NCI-H2227 (cell line): Measurements from ENCODE around the gene SPSB1.

Experiments
- DNase-seq: peaks from one replicate; lab custom pipeline; 2025; ENCODE audit not compliant: unreplicated experiment; lab: John Stamatoyannopoulos, UW

Gene SPSB1

DNA sequence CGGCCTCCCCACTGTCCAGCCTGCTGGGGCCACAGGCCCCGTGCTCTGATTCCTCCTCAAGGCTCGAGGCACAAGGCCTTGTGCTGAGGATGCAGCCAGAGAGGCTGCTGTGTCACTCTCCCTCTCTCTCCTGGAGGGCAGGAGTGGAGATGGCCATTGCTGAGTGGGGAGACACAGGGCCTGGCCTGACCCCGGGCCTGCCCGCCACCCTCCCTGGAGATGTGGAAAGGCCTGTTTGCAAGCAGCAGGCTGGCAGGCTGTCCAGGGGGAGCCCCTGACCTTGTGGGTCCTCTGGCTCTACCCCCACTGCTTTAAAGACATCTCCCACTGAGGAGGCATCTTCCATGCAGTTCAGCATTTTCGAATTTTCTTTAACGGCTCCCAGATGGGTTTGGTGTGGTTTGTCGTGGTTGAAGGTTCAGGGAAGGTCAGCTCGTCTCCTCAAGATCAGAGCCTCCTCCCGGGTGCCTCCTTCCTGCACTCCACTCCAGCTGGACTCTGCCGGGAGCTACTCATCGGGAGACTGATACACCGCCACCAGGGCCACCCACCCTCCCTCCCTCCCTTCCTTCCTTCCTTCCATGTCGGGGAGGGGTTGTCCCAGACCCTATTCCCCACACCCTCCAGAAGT, 69.1 kb downstream of the SPSB1 start:
- DNase-seq = no peak

DNA sequence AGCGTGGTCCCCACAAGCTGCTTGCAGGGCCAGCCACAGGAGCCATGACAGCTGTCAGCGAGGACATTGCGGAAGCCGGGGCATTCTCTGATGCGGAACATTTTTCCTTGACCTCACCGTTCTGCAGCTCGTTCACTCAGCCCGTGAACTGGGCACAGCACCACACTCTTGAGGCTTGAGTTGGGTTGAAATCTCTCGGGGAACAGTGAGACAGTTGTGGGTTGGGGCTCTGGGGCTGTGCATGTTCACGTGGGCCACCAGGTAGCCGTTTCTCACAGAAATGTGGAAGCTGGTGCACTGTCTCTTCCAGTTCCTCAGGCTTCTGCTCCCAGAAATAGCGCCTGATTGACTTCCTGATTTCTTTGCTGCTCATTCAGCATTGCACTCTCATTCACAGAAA, 69.8 kb downstream of the SPSB1 start:
- DNase-seq = no peak

DNA sequence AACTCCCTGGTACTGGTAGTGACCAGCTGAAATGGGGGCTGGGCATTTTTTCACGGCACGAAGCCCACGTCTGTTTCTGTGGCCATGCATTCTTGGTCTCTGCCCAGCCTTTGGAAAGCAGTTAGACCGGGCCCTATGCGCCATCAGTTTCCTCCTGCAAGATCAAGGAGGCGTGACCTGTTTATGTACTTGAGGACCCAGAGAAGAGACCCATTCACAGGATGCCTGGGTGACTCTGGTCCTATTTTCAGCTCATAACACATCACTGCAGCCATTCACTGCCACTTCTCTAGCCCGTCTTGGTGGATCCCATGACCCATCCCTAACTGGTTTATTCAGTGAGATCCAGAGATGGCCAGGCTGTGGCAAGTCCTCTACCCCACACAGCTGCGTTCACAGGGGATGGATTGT, 70.4 kb downstream of the SPSB1 start:
- DNase-seq = no peak

DNA sequence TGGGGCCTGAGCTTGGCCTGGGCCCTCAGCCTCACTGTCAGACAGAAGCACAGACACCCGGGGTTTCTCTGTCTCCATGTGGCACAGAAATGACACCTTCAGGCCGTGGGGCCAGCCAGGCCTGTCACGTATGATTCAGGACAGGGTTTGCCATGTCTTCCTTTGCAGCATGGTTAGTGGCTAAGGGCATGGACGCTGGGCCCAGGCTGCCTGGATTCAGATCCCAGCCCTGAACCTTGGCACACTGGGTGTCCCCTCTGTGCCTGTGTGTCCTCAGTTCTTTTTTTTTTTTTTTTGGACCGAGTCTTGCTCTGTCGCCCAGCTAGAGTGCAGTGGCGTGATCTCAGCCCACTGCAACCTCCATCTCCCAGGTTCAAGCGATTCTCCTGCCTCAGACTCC, 73.6 kb downstream of the SPSB1 start:
- no peak for DNase-seq

DNA sequence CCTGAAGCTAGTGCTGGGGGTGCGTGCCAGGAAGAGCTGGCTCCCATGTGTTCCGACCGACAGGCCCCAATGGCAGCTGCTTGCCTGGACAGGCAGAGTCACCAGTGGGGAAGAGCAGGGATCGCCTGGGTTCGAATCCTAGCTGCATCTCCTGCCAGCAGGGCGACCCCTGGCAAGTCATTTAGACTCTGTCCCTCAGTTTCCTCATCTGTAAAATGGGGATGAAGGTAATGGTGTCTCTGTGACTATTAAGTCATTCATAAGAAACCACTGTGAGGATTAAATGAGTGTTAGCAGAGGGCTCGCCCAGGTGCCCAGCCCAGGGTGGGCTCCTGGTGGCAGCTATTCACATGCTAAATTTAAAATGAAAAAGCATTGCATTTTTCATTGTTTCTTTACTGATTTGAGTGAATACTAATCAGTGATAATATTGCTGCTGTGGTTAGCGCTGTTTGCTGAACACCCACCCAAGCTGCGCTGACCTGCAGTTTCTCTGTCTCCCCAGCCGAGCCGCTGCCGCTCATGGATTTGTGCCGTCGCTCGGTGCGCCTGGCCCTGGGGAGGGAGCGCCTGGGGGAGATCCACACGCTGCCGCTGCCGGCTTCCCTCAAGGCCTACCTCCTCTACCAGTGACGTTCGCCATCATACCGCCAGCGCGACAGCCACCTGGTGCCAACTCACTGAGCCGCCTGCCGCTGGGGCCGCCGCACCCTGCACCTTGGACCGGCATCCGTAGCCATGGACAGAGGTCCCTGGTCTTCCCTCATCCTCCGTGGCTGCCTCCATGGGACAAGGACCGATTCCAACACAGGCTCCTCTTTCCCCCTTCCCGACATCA, 74.5 kb downstream of the SPSB1 start:
- DNase-seq = no peak

DNA sequence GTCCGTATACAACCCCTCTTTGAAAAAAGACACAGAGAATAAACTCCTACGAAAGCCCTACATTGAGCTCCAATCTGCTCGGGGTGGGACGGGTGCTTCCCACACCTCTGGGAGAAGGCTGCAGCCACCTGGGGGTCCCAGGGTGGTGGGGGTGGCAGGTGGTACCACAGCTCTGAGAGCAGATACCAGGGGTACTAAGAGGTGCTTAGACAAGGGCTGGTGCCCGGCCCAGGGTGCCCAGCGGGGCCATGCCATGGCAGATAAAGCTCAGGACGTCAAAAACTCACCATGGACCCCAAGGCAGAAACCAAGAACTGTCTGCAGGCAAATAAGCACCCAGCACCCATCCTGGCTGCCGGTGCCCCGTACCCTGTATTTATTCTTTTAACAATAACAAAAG, 75.1 kb downstream of the SPSB1 start:
- no peak for DNase-seq

DNA sequence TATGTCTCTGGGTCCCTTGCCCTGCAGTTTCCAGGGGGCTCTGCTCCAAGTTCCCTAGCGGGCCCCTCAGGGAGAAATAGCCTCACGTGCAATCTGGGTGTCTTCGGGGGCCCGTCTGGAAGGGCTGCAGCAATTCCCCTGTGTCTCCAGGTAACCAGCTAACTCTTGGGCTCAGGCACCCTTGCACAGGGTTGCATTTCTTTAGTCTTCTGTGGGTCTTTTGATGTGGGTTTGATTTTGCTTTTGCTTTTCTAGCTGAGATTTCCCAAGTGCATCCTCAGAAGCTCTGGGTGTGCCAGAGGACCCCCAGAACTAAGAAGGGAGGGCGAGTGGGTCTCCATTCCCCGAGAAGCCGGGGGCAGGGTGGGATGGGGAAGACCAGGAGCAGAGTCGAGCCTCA, 75.7 kb downstream of the SPSB1 start:
- DNase-seq = no peak

DNA sequence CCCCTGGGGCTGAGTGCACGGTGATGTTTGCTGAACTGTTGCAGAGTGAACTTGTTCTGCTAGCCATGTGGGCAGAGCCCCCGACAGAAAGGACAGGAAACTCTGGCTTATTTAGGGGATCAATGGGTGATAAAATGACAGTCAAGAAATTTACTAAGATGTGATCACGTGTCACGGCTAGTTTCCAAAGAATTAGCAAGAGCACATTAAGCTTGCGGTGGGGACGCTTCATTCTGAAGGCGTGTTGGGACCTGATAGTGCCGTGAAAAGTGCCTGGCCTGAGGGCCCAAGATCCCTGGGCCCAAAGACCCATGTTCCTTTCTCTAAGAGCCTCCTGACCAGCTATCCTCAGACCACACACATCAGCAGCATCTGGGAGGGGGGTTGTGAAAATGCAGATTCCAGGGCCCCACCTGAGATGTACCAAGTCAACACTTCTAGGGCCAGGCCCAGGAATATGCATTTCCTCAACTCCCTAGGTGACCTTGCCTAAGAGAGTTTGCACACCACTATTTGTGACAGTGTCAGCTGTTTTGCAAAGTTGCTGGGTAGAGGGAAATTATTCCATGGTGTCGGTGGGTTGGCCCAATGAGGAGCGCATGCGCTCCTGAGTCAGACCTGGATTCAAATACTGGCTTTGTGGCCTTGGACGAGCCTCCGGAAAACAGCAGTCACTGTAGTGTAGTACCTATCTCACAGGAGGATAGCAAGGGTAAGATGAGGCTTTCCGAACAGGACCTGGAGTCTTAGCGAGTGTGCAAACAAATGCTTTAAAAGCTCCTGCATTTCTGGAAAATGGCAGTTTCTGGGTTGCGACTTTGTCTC, 77.5 kb downstream of the SPSB1 start:
- DNase-seq = no peak

DNA sequence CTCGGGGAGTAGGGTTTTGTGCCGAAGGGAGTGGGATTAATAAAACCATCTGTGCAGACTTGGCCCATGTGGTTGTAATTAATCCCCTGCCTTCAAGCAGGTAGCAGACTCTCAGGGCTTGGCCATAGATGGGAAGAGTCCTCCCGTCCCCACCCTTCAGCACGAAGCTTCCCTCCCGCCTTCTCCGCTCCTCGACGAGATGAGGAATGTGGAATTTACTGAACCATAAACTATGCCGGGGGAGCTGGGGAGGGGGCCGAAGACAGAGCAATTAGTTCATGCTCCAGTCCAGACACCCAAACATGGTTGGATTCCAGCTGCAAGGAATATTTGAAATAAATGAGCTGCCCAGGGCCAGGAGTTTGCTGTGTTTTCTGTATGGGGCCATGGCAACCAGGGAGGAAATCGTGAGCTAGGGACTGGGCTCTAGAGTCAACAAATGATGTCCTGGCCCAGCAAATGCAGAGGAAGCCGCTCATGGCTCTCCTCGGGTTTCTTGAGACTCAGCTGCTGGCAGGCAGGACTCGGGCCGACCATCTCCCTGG, 78.8 kb downstream of the SPSB1 start:
- no peak for DNase-seq

DNA sequence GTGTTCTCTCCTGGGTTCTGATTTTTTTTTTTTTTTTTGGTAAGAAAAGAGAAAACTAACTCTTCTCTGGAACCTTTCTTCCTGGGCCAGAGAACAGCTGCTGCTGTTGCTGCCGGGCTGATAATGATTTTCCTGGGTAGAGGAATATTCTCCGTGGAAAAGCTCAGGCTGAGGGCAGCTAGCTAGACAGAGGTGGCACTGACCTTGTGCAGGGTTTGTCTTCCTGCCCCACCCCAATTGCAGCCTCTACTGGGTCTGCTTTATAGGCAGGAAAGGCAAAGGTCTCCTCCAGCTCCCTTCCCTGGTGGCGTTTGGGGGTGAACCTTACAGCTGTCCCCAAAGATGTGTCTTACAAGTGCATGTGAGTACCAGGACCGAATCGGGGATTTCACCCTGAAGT, 79.3 kb downstream of the SPSB1 start:
- DNase-seq = no peak

DNA sequence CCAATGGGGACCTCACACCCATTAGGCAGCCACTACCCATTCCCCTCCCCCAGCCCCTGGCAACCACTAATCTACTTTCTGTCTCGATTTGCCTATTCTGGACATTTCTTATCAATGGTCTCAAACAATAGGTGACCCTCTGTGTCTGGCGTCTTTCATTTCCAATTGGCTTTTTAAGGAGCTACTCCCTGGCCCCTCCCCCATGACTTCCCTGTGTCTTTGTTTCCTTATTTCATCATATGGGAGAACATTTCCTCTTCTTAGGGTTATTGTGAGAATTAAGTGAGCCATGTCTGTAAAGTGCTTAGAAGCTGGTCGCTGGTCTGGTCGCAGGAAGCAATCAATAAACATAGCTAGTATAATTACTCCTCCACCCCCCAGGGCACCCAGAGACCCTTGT, 80.9 kb downstream of the SPSB1 start:
- no peak for DNase-seq

DNA sequence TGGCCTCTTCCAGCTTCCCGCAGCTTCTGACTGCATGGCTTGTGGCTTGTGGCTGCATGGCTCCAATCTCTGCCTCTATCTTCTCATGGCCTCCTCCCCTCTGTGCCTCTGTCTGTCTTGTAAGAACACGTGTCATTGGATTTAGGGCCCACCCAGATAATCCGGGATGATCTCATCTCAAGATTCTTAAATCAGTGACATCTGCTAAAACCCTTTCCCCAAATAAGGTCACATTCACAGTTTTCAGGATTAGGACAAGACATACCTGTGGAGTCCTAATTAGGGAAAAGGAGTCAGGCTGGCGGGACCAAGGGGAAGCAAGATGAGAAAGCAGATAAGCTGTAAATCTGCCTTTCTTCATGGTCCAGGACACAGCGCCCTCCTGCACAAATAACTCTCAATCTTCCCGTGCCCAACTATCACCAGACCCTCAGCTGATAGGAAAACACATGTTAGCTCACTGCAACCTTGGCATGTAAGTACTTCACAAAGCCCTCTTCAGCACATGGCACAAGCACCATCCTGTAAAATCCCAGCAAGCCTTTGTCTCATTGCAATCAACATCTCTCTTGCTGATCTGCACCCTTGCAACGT, 82.2 kb downstream of the SPSB1 start:
- DNase-seq = no peak

DNA sequence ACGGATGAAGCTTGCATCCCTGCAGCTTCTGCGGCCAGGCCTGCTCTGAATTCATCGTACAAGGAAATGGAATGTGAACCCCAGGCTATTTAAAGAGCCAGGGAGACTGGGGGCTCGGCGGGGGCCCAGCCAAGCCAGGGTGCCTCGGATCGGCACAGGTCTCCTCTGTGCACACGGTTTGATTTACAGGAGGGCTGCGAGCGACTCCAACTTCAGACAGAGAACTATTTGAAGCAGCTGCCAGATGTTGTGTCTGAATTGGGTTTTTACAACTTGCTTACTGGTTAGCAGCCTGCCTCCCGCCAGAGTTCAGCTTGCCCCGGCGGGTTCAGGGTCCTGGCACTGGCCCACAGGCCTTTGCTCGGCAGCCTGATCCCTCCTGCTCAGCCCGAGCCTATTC, 83.2 kb downstream of the SPSB1 start:
- DNase-seq = no peak

DNA sequence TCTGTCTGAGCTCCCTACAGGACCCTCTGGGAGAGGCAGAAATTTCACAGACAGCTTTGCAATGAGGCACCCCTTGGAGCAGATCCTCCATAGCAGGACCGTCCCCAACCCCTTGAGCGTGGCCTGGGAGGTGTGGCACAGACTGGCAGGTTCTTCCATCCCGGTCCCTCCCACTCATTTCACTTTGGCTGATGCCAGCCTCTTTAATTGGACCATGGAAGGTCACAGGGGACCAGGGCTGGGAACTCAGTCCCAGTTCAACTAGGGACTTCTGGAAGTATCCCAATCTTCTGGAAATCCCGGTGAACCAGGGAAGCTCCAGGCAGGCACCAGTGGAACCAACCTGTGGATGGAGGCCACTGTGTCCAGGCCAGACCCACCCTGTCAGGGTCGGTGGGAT, 83.7 kb downstream of the SPSB1 start:
- no peak for DNase-seq

DNA sequence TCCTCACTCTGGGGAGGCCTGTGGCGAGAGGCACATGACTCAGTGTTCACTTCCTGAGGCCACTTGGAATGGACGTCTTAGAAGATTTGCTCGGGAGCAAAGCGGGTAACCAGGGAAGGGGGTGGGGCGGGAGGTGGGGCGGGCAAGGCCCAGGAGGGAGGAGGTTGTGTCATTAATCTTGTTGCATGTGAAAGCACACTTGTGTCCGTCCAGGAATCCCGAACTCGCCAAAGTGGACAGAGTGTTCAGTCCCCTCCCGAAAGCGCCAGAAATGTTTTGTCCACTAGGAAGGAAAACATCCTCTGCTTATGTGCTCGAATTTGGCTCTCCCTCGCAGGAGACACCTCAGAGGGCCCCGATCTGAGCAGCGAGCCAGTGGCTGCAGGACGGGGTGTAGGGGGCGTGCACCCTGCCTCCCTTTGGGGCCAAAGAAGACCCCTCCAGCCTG, 84.2 kb downstream of the SPSB1 start:
- no peak for DNase-seq

DNA sequence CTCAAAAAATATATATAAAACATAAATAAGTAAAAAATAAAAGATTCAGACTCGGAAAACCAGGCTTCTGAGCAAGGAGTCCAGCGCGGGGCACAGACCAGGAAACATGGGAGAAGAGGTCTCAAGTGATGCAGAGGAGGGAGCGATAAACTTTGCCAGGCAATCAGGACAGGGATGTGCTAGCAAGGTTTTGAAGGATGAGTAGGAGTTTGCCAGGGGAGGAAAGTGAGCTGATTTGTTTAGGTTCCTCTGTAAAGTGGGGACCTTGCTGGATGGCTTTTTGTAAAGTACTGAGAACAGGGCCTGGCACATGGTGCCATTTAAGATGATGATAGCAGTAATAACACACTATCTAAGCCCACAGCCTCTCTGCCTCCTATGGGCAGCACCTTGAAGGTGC, 86.1 kb downstream of the SPSB1 start:
- no peak for DNase-seq

DNA sequence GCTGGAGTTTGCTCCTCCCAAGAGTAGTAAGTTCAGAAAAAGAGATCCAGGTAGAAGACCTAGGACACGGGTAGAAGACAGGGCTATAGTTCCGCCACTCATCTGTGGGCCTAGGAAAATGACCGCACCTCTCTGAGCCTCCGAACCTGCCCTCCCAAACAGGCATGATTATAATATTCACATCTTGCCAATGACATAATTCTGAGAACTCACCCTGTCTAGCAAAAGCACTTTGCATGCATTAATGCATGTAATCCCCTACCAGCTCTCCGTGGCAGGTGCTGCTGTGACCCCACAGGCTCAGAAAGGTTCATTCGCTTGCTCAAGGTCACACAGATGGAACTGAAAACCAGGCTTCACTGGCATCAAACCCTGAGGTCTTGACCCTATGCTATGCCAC, 88.0 kb downstream of the SPSB1 start:
- no peak for DNase-seq

DNA sequence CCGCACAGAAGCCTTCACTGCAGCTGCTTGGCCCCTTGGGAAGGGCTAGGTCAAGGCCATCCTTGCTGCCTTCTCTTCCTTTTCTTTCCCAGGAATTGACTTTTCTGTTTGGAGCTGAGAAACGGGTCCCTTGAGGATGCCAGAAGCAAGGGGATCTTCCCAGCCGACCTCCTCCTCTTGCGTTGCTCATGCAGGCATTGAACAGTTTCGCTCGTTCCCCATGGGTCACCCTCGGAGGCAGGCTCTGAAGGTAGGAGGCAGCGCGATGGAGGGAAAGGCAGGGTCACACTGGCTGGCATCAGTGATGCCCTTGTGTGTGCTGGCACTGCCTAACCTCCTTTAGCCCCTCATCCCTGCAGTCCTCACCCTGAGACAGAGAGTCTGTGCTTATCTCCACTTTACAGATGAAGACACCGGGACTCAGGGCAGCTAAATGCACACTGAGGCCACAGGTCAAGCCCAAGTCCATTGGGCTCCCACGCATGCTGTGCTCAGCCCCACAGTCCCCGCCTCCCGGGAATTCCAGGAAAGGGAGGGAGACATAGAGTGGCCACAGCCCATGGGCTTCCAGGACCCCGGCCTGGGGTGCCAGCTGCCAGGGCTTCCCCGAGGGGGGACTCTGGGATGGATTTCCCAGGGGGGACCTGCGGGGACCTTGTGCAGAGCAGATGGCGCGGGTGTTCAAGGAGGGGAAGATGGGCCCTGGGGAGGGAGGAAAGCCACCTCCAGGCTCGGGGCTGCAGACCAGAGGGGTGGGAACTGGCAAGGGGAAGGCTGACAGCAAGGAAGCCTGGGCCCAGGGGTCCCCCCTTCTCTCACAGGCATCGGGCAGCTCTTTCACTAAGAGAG, 90.2 kb downstream of the SPSB1 start:
- no peak for DNase-seq

DNA sequence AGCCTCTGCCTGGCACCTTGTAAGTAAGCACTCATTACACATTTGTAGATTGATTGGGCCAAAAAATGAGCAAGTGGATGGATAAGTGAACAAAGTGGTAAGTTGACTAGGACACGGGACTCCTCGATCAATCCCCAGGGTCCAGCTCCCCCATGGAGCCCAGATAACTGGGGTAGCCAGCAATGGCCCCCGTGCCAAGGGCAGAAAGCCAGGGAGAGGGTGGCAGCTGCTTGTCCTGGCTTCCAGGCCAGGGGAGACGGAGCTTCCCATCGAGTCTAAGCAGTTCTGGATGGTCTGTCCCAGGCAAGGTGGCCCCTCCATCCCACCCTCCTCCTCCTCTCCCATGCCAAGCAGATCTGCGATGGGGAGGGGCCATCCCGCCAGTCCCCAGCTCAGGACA, 91.4 kb downstream of the SPSB1 start:
- DNase-seq = no peak

DNA sequence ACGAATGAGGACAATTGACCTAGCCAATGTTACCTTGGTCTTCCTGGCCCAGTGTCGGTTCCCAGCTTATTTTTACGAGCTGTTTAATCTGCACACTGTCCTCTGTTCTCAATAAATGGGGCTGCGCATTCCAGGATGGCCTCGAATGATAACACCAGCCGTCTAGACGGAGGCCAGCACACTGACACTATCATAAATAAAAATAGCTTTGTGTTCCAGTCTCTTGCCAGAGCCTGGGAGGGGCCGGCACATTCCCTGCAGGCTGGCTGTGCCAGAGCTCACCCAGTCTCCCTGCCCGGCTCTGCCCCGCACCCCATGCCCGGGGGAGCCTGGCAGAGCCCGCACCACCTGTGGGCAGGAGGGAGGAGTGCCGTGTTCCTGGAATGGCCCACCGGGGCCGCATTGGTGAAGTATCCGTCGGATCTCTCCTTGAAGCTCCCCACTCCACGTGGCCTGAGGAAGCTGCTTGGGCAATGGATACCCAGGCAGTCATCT, 92.1 kb downstream of the SPSB1 start:
- DNase-seq = no peak
